Uterus (tissue), 2 donors: Measurements from ENCODE around the gene RTEL1.

Source experiments
- POLR2A ChIP-seq, 2 donors: fragments of 450-650 bp; IDR thresholded peaks; one replicate each; pipeline ENCODE4 v1.6.1; 2016; ENCODE audit warnings: antibody characterized with exemption in 2 of 2, mild to moderate bottlenecking in 1 of 2, moderate library complexity in 1 of 2
- TF ChIP-seq, protein P1 (sequence below), 4 experiments: fragments of 200-600 bp in 2 of 4; fragments of 450-650 bp in 2 of 4; sonication (generic) in 2 of 4; IDR thresholded peaks; one replicate each; pipeline ENCODE4 v1.5.1; 2016 to 2019; ENCODE audit warnings: antibody characterized with exemption in 4 of 4, mild to moderate bottlenecking in 2 of 4, moderate library complexity in 1 of 4

GRCh38 chr20:63703471-63703975 lies 45.4 kb downstream of the RTEL1 start:
- TF ChIP-seq, protein P1, sequence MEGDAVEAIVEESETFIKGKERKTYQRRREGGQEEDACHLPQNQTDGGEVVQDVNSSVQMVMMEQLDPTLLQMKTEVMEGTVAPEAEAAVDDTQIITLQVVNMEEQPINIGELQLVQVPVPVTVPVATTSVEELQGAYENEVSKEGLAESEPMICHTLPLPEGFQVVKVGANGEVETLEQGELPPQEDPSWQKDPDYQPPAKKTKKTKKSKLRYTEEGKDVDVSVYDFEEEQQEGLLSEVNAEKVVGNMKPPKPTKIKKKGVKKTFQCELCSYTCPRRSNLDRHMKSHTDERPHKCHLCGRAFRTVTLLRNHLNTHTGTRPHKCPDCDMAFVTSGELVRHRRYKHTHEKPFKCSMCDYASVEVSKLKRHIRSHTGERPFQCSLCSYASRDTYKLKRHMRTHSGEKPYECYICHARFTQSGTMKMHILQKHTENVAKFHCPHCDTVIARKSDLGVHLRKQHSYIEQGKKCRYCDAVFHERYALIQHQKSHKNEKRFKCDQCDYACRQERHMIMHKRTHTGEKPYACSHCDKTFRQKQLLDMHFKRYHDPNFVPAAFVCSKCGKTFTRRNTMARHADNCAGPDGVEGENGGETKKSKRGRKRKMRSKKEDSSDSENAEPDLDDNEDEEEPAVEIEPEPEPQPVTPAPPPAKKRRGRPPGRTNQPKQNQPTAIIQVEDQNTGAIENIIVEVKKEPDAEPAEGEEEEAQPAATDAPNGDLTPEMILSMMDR (IDR thresholded peaks at IDR 0.05) = no peak
- no peak for TF ChIP-seq POLR2A (IDR thresholded peaks at IDR 0.05)
